HepG2 (cell line): ENCODE data around the gene GNG3. TPM values are rescaled to one million over a fixed set of nuclear protein-coding genes. Genes with fewer than 3 reads are reported as not detected.
A peak's percentile ranks its signal among the peaks of the same experiment; 100 is the strongest.

Source experiments
- BHLHE40 ChIP-seq: IDR thresholded peaks from 2 replicates; pipeline ENCODE4 v1.6.1; 2011; ENCODE audit warnings: low read length, improper control_type of control experiment
- BRD4 ChIP-seq: sonication (generic); formaldehyde crosslinking; IDR thresholded peaks from 2 replicates; pipeline ENCODE4 v1.4.0; 2020; ENCODE audit warnings: missing genetic modification reagents
- CENPX ChIP-seq: sonication (generic); formaldehyde crosslinking; IDR thresholded peaks from 2 replicates; pipeline ENCODE4 v1.9.0; 2021; ENCODE audit warnings: mild to moderate bottlenecking, missing genetic modification reagents, moderate library complexity
- CREM ChIP-seq, 2 experiments: sonication (generic) in 1 of 2; formaldehyde crosslinking in 1 of 2; IDR thresholded peaks; 2 replicates each; pipeline versions ENCODE4 v1.4.0 to v1.6.1; 2016 to 2020; ENCODE audit warnings: antibody characterized with exemption in 1 of 2, mild to moderate bottlenecking in 1 of 2, missing genetic modification reagents in 1 of 2
- DDIT3 ChIP-seq: sonication (generic); formaldehyde crosslinking; IDR thresholded peaks from 2 replicates; pipeline ENCODE4 v1.4.0; 2020; ENCODE audit warnings: mild to moderate bottlenecking, missing genetic modification reagents
- GABPA ChIP-seq, 2 experiments: IDR thresholded peaks; 2 replicates each; pipeline ENCODE4 v1.6.1; 2011 to 2016; ENCODE audit warnings: low read depth in 2 of 2, low read length in 1 of 2, missing biosample characterization in 1 of 2, missing genetic modification characterization in 1 of 2
- HIC2 ChIP-seq: sonication (generic); formaldehyde crosslinking; IDR thresholded peaks from 2 replicates; pipeline ENCODE4 v1.9.0; 2022; ENCODE audit warnings: low read depth, missing genetic modification reagents
- HOXA5 ChIP-seq: sonication (generic); formaldehyde crosslinking; IDR thresholded peaks from 2 replicates; pipeline ENCODE4 v1.4.0; 2020; ENCODE audit warnings: missing genetic modification reagents
- KAT8 ChIP-seq: IDR thresholded peaks from 2 replicates; pipeline ENCODE4 v1.6.1; 2016; ENCODE audit warnings: missing genetic modification reagents, missing compliant biosample characterization
- LCORL ChIP-seq, 2 experiments: fragments of 450-650 bp in 1 of 2; sonication (generic) in 1 of 2; formaldehyde crosslinking in 1 of 2; IDR thresholded peaks; 2 replicates each; pipeline versions ENCODE4 v1.5.0 to v1.6.1; 2017 to 2020; ENCODE audit warnings: antibody characterized with exemption in 1 of 2, missing genetic modification reagents in 1 of 2
- MAZ ChIP-seq, 2 experiments: sonication (generic) in 1 of 2; formaldehyde crosslinking in 1 of 2; IDR thresholded peaks; 2 replicates each; pipeline versions ENCODE4 v1.5.0 to v1.6.1; 2012 to 2020; ENCODE audit warnings: low read depth in 2 of 2, mild to moderate bottlenecking in 2 of 2, borderline replicate concordance in 1 of 2, improper control_type of control experiment in 1 of 2, low read length in 1 of 2, missing genetic modification reagents in 1 of 2, moderate library complexity in 1 of 2
- MXD1 ChIP-seq: sonication (generic); formaldehyde crosslinking; IDR thresholded peaks from 2 replicates; pipeline ENCODE4 v1.4.0; 2020; ENCODE audit warnings: mild to moderate bottlenecking, missing genetic modification reagents
- NR2F6 ChIP-seq, 2 experiments: IDR thresholded peaks; 2 replicates each; pipeline ENCODE4 v1.6.1; 2016; ENCODE audit warnings: antibody characterized with exemption in 1 of 2, mild to moderate bottlenecking in 1 of 2
- RBFOX2 ChIP-seq: fragments of 200-400 bp; formaldehyde crosslinking; IDR thresholded peaks from 2 replicates; pipeline ENCODE4 v1.6.1; 2017; ENCODE audit warnings: low read depth, mild to moderate bottlenecking, low read length
- RERE ChIP-seq: IDR thresholded peaks from 2 replicates; pipeline ENCODE4 v1.6.1; 2016; ENCODE audit warnings: low read depth, missing genetic modification reagents, missing compliant biosample characterization
- SALL1 ChIP-seq: sonication (generic); formaldehyde crosslinking; IDR thresholded peaks from 2 replicates; pipeline ENCODE4 v1.8.0; 2022; ENCODE audit warnings: mild to moderate bottlenecking, missing genetic modification reagents
- STAG1 ChIP-seq: sonication (generic); formaldehyde crosslinking; IDR thresholded peaks from 2 replicates; pipeline ENCODE4 v1.4.0; 2020; ENCODE audit warnings: missing genetic modification reagents
- ZBTB3 ChIP-seq: sonication (generic); formaldehyde crosslinking; IDR thresholded peaks from 2 replicates; pipeline ENCODE4 v1.4.0; 2020; ENCODE audit warnings: low read depth, mild to moderate bottlenecking, moderate library complexity, missing genetic modification reagents, borderline replicate concordance
- ZFP37 ChIP-seq: sonication (generic); formaldehyde crosslinking; IDR thresholded peaks from 2 replicates; pipeline ENCODE4 v1.4.0; 2020; ENCODE audit warnings: missing genetic modification reagents, borderline replicate concordance
- ZNF562 ChIP-seq: sonication (generic); formaldehyde crosslinking; IDR thresholded peaks from 2 replicates; pipeline ENCODE4 v1.8.0; 2022; ENCODE audit warnings: missing genetic modification reagents, borderline replicate concordance
- ZNF598 ChIP-seq: sonication (generic); formaldehyde crosslinking; IDR thresholded peaks from 2 replicates; pipeline ENCODE4 v1.5.1; 2020; ENCODE audit warnings: mild to moderate bottlenecking, missing genetic modification reagents, borderline replicate concordance
- ZNF652 ChIP-seq: IDR thresholded peaks from 2 replicates; pipeline ENCODE4 v1.6.1; 2016; ENCODE audit warnings: low read depth, borderline replicate concordance
- polyA plus RNA-seq, 8 experiments: library from polyadenylated mRNA; depleted of rRNA in 3 of 8; stranded (reverse) in 7 of 8; unstranded in 1 of 8; fragments of >200 nt; fragmentation: Illumina TruSeq in 4 of 8; extraction: Trizol in 4 of 8; gene quantifications; 2 replicates each; pipeline versions ENCODE4 v1.2.1 to v1.2.3, GENCODE V29; 2011 to 2016; ENCODE audit warnings: low read depth in 4 of 8, missing spikeins in 1 of 8, mixed read lengths in 1 of 8; ENCODE audit not compliant: insufficient read depth in 1 of 8
- total RNA-seq, 5 experiments: library from RNA; depleted of rRNA; stranded (reverse); fragments of >200 nt; fragmentation: Illumina TruSeq; extraction: Trizol; gene quantifications; 2 replicates each; pipeline ENCODE4 v1.2.3, GENCODE V29; 2016; ENCODE audit warnings: low read depth in 1 of 5

Gene GNG3
- total and polyA plus RNA-seq, 2 of the 13 experiments (the other 11 are each of a cell fraction or from before 2014, with no cell fraction given), result not detected

- TF ChIP-seq CREM (IDR thresholded peaks at IDR 0.05) (no peak), CREM (CRISPR knock-in tag; IDR thresholded peaks at IDR 0.05) (no peak), MAZ (IDR thresholded peaks at IDR 0.05; ENCODE audit: borderline replicate concordance, low read depth, low read length) (no peak), MAZ (CRISPR knock-in tag; IDR thresholded peaks at IDR 0.05; ENCODE audit: low read depth) (peak; percentile 32; the same call in 1 of the 2 replicates), ZBTB3 (no peak), LCORL (IDR thresholded peaks at IDR 0.05) (no peak), LCORL (CRISPR knock-in tag; IDR thresholded peaks at IDR 0.05) (no peak), ZNF598 (CRISPR knock-in tag) (no peak), GABPA (IDR thresholded peaks at IDR 0.05; ENCODE audit: low read depth, low read length) (no peak), GABPA (CRISPR knock-in tag; IDR thresholded peaks at IDR 0.05; ENCODE audit: low read depth) (0 out of 2 replicates have a peak, but pooled peaks have one; percentile 35), RERE (no peak), ZFP37 (CRISPR knock-in tag) (peak; percentile 42; the same call in 1 of the 2 replicates), CENPX (CRISPR knock-in tag) (no peak), NR2F6 (IDR thresholded peaks at IDR 0.05) (no peak), NR2F6 (CRISPR knock-in tag; IDR thresholded peaks at IDR 0.05) (no peak; the same call in 1 of the 2 replicates), KAT8 (CRISPR knock-in tag) (peak; percentile 49), HIC2 (CRISPR knock-in tag) (0 out of 2 replicates have a peak, but pooled peaks have one; percentile 30), DDIT3 (CRISPR knock-in tag) (no peak), MXD1 (CRISPR knock-in tag) (no peak), SALL1 (CRISPR knock-in tag) (peak; percentile 23; the same call in 1 of the 2 replicates), HOXA5 (0 out of 2 replicates have a peak, but pooled peaks have one; percentile 60), BRD4 (CRISPR knock-in tag) (no peak), ZNF652 (peak; percentile 80), BHLHE40 (no peak), STAG1 (peak; percentile 73), RBFOX2 (no peak), ZNF562 (CRISPR knock-in tag) (no peak)
These were observed 26.6 kb upstream of the GNG3 start (continued) for GRCh38 chr11:62680825-62681240.
